ENCODE data around the gene PXDN.
"Not testable (repeated sequence)": the region's sequence is repeated elsewhere in the genome, so short reads cannot be mapped to it uniquely, and the experiment has no call there.

Gene PXDN

GRCh38 chr2:1701556-1702185 is 42.6 kb downstream of the PXDN start:
- DNase-seq (ENCODE audit: low read depth): peak; percentile 28
- H3K4me3 ChIP-seq (ENCODE audit: low read depth, low read length): no peak overlapping the region
- TF ChIP-seq CTCF (IDR thresholded peaks at IDR 0.05; ENCODE audit: control insufficient read depth, extremely low read depth, insufficient read depth): no peak

DNA sequence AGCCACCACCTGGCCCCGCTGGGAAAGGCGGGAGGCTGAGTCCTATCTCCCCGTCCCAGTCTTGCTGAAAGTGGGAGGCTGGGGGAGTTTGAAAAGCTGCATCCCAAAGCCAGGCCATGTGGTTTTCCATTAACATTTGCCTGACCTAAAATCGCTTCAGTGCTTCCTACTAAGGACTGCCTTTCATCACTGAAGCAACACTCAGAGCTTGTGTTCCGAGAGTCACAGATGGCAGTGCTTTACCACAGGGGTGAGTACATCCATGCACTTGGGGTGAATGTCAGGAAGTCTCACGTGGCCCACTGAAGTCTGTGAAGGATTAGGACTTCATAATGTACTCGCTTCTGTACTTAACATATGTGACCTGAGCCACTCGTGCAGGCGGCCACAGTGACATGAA is 43.3 kb downstream of the PXDN start:
- DNase-seq (ENCODE audit: low read depth): no peak
- no peak for TF ChIP-seq CTCF (IDR thresholded peaks at IDR 0.05; ENCODE audit: control insufficient read depth, extremely low read depth, insufficient read depth)
- no peak overlapping the region for H3K4me3 ChIP-seq (ENCODE audit: low read depth, low read length)

DNA sequence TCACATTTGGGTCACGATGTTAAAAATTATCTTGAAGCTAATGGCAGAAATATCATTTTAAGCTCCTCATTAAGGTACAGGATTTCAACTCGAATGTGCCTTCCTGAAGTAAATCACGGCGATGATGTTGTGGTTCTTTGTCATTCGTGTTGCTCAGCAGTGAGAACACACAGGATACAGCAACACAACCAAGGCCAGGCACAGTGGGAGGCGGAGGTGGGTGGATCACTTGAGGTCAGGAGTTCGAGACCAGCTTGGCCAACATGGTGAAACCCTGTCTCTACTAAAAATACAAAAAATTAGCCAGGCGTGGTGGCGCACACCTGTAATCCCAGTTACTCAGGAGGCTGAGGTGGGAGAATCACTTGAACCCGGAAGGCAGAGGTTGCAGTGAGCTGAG is 43.9 kb downstream of the PXDN start:
- H3K4me3 ChIP-seq (ENCODE audit: low read depth, low read length); DNase-seq (ENCODE audit: low read depth): not testable (repeated sequence)

- DNase-seq (ENCODE audit: low read depth): no peak
- H3K4me3 ChIP-seq (ENCODE audit: low read depth, low read length): no peak overlapping the region
- TF ChIP-seq CTCF (IDR thresholded peaks at IDR 0.05; ENCODE audit: control insufficient read depth, extremely low read depth, insufficient read depth): no peak
Observed at GRCh38 chr2:1698188-1698945, 45.9 kb downstream of the PXDN start.

GRCh38 chr2:1697601-1698000 is 46.7 kb downstream of the PXDN start:
- no peak overlapping the region for H3K4me3 ChIP-seq (ENCODE audit: low read depth, low read length)
- no peak for DNase-seq (ENCODE audit: low read depth)
- no peak for TF ChIP-seq CTCF (IDR thresholded peaks at IDR 0.05; ENCODE audit: control insufficient read depth, extremely low read depth, insufficient read depth)

GRCh38 chr2:1696472-1696871 is 47.8 kb downstream of the PXDN start:
- no peak overlapping the region for H3K4me3 ChIP-seq (ENCODE audit: low read depth, low read length)
- DNase-seq (ENCODE audit: low read depth): no peak
- no peak for TF ChIP-seq CTCF (IDR thresholded peaks at IDR 0.05; ENCODE audit: control insufficient read depth, extremely low read depth, insufficient read depth)

DNA sequence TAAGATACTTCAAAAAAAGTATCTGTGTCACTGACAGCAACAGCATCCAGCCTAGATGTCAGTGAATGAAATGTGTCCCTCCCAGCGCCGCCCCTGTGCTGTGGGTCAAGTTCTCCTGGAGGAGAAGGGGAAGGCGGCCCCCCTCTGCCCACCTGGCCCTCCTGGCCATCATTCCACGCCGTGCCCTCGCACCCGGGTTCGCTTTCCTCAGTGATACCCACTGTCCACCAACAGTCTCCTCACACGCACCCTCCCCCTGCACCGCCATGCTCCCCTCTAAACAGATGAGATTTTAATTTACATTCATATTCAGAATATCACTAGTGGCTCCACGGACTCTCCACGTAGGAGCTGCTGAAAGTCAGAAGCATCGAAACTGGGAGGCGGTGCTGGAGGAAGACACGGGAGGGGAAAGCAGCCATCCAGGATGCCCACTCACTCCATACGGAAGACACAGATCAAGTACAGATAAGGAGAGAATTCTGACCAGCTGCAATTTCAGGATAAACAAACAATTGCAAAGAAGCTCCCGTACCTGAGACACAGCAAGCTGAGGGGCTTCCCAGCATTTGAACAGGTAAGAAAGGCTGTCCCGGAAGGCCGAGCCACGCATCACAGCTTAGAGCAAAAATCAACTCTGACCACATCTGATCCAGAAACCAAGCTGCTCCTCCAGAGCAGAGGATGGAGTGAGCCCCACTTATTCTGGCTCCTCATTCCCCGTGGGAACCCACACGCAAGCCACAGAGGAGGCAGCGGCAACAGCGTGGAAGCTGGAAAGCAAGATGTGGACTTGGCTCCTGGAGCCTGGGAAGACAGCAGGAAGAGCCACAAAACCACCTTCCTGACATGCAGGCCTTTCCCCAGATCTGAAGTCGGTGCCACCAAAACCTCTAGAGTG is 49.7 kb downstream of the PXDN start:
- no peak for DNase-seq (ENCODE audit: low read depth)
- no peak for TF ChIP-seq CTCF (IDR thresholded peaks at IDR 0.05; ENCODE audit: control insufficient read depth, extremely low read depth, insufficient read depth)

More for the DNA sequence above, 49.7 kb downstream of the PXDN start:
- H3K4me3 ChIP-seq (ENCODE audit: low read depth, low read length): no peak overlapping the region
